GM13977 (cell line): ENCODE measurements around the gene MACROD2.
"Not testable (repeated sequence)": the region's sequence is repeated elsewhere in the genome, so short reads cannot be mapped to it uniquely, and the experiment has no call there.

Experiments used
- DNase-seq: peaks from one replicate; pipeline ENCODE4 v3.0.0; 2012; ENCODE audit warnings: low spot score
- in situ Hi-C: fragments of 300-500 bp; cut with MboI; formaldehyde crosslinking; loops from one replicate; pipeline ENCODE4 v1.12.0; 2022; ENCODE audit warnings: low sequenced_read_pairs, low pct_unique_long_range_greater_than_20kb, mixed read lengths, inconsistent platforms; ENCODE audit not compliant: unreplicated experiment
- TF ChIP-seq, protein P1 (sequence below): IDR thresholded peaks from 2 replicates; pipeline ENCODE4 v1.5.1; 2012; ENCODE audit warnings: mild to moderate bottlenecking, control low read depth; ENCODE audit not compliant: insufficient read depth; ENCODE audit errors: extremely low read depth, missing control alignments

Gene MACROD2

DNA sequence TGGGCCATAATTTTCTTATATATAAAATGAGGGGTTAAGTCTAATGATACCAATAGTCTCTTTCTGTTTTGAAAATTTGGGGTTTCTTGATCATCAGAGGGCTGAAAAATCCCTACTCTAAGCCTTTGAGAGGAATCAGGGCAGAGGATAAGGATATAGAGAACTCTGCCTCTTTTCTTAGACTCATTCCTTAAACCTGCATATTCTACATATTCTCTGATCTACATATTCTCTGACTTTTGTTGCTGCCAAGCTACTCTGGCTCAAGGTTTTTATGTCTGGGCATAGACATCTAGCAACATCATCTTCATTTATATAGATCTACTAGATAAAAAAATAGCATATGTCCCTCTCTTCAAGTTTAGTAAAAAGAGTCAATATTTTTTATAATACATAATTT is 270.9 kb downstream of the MACROD2 start:
- in situ Hi-C loops = no loop called here
- TF ChIP-seq, protein P1, sequence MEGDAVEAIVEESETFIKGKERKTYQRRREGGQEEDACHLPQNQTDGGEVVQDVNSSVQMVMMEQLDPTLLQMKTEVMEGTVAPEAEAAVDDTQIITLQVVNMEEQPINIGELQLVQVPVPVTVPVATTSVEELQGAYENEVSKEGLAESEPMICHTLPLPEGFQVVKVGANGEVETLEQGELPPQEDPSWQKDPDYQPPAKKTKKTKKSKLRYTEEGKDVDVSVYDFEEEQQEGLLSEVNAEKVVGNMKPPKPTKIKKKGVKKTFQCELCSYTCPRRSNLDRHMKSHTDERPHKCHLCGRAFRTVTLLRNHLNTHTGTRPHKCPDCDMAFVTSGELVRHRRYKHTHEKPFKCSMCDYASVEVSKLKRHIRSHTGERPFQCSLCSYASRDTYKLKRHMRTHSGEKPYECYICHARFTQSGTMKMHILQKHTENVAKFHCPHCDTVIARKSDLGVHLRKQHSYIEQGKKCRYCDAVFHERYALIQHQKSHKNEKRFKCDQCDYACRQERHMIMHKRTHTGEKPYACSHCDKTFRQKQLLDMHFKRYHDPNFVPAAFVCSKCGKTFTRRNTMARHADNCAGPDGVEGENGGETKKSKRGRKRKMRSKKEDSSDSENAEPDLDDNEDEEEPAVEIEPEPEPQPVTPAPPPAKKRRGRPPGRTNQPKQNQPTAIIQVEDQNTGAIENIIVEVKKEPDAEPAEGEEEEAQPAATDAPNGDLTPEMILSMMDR = no peak
- no peak for DNase-seq

DNA sequence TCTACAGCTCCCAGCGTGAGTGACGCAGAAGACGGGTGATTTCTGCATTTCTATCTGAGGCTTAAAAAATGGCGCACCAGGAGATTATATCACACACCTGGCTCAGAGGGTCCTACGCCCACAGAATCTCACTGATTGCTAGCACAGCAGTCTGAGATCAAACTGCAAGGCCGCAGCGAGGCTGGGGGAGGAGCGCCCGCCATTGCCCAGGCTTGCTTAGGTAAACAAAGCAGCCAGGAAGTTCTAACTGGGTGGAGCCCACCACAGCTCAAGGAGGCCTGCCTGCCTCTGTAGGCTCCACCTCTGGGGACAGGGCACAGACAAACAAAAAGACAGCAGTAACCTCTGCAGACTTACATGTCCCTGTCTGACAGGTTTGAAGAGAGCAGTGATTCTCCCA is 275.4 kb downstream of the MACROD2 start:
- in situ Hi-C loops = not testable (repeated sequence)

DNA sequence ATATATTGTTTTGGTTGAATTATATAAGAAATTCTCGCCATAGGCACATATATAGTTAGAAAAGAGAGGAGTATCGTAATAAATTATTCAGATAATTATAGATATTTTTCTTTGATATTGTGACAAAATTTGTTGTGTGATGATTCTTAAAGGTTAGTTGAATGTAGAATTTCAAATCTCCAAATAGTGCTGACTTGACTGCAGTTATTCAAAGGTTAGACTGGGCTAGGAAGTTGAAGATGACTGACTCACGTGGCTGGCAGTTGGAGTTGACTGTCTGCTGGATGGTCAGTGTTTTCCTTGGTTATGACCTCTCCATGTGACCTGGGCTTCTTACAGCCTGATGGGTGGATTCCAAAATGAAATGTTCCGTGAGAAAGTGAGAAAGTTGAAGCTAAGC is 286.8 kb downstream of the MACROD2 start:
- DNase-seq = no peak
- TF ChIP-seq, protein P1 = no peak
- in situ Hi-C loops = no loop called here

More for the DNA sequence above, 275.4 kb downstream of the MACROD2 start:
- DNase-seq = not testable (repeated sequence)

DNA sequence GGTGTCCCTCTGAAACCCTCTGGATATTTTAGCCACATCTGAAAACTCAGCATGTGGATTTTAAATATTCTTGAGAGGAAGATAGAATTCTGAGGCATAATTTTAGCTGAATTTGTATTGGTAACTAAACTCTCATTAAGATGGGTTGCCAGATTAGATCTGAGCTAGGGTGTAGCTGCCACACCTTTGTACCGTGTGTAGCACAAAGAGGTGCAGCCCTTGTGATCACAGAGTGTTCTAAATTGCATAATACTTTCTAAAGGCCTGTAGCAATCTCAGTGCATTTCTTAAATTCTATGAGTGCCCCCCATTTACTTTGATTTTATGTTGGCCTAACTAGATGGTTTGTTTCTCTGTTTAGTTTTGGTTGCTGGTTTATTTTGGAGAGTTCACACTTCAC is 289.1 kb downstream of the MACROD2 start:
- TF ChIP-seq, protein P1 = no peak
- in situ Hi-C loops = no loop called here
- no peak for DNase-seq

DNA sequence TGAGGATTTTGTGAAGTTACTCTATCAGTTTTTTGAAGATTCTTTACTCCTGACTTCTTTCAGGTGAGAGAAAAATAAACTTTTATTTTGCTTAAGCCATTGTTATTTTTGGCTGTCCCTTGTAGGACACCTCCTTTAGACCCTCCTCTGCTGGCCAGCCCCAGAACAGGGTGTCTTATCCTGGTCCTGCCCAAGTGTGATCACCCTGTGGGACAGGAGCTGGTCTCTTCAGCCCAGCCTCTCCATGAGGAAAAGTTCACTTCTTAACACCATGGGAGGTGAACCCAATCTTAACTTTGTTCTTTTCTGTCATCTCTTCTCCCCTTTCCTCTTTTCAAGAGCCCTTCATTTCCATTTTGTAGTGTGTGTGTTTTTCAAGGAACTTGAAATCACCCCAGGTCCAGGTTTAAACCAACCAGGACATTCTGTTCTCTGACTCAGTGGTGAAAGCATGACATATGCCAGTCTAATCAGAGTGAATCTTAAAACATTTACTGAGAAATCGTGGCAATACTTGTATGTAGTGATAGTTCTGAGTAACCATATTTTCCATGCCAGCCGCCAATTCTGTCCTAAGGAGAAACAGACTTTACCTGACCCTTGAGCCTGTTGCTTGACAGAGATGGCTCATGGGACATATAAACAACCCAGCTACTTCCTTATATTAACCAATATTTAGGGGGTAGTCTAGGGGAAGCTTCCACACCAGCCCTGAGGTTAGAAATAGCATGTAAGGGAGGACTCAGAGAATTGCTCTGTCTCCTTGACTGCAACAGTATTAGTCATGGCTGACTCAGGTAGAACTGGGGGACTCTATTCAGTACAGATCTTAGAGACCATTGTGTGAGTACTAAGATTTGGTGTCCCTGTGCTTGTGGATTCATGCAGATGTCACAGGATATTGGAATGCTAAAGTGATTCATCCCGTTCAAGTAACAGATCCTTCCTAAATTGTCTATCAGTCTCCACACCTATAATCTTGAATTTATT is 293.3 kb downstream of the MACROD2 start:
- TF ChIP-seq, protein P1 = no peak
- DNase-seq = no peak

DNA sequence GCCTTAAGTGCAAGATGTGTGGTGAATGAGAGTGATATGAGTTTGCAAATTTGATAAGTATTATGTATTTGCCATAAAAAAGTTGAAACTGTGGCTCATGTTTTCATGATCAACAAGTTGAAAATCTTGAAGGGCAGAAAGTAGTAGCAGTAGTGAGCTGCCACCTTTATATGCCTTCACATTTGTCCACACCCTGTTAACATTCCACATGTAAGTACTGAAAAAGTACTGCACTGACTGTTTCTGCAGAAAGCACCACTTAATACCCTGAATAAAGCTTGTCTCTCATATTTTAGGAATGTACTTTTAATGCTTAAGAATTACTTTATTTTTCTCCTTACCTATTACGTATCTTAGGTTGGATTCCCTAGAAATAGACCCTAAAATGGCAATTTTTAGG is 296.2 kb downstream of the MACROD2 start:
- in situ Hi-C loops = no loop called here
- TF ChIP-seq, protein P1 = no peak
- no peak for DNase-seq

More for the DNA sequence above, 293.3 kb downstream of the MACROD2 start:
- in situ Hi-C loops = no loop called here

DNA sequence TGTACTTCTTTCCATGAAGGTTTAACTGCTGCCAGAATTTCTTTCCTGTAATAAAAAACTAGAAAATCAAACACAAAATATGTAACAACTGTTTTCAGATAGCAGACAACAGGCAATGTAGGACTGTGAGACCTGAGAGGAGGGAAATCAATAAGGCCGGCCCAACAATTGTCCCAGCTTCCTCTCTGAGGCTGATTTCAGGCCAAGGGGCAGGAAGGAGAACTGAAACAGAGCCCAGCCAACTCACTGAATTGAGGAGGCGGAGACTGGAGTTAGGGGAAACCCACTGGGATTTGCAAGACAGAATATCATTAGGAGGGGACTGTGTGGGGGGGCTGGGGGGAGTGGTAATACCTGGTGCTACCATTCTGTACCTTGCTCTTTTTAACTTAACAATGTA is 299.9 kb downstream of the MACROD2 start:
- TF ChIP-seq, protein P1 = no peak
- in situ Hi-C loops = no loop called here
- DNase-seq = no peak
